Skeletal muscle satellite cell (primary cell): ENCODE measurements around the gene FAN1.

Experiments
- H3K27me3 ChIP-seq: 2 replicates; pipeline ENCODE4 v1.7.0; 2013; ENCODE audit warnings: low read length; ENCODE audit not compliant: control insufficient read depth, insufficient read depth
- H3K36me3 ChIP-seq: 2 replicates; pipeline ENCODE4 v1.7.0; 2013; ENCODE audit warnings: mild to moderate bottlenecking, control low read depth, low read length; ENCODE audit not compliant: insufficient read depth
- H3K4me1 ChIP-seq: 2 replicates; pipeline ENCODE4 v1.7.0; 2013; ENCODE audit warnings: low read length; ENCODE audit not compliant: control insufficient read depth, insufficient read depth
- H3K4me2 ChIP-seq: 2 replicates; pipeline ENCODE4 v1.7.0; 2013; ENCODE audit warnings: mild to moderate bottlenecking, low read length
- H3K4me3 ChIP-seq: 2 replicates; pipeline ENCODE4 v1.7.0; 2013; ENCODE audit warnings: low read length
- H3K9ac ChIP-seq: 2 replicates; pipeline ENCODE4 v1.7.0; 2013; ENCODE audit warnings: mild to moderate bottlenecking, low read depth, low read length, moderate library complexity
- H3K9me3 ChIP-seq: replicated peaks from 2 replicates; pipeline ENCODE4 v1.7.0; 2013; ENCODE audit warnings: mild to moderate bottlenecking, control low read depth, low read length

The FAN1 gene

DNA sequence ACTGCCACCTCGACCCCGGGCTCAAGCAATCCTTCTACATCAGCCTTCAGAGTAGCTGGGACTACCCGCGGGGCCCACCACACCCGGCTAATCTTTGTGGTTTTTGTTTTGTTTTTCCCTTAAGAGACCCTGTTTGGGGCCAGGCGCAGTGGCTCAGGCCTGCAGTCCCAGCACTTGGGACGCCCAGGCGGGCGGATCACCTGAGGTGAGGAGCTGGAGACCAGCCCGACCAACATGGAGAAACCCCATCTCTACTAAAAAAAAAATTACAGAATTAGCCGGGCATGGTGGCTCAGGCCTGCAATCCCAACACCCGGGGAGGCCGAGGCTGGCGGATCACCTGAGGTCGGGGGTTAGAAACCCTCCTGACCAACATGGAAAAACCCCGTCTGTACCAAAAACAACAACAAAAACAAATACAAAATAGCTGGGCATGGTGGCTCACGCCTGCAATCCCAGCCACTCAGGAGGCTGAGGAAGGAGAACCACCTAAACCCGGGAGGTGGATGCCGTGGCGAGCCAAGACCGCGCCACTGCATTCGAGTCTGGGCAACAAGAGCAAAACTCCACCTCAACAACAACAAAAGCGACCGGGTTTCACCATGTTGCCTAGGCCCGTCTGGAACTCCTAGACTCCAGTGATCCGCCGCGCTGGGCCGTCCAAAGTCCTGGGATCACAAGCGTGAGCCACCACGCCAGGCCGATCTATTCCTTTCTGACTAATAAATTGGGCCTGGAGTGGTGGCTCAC, 8.1 kb upstream of the FAN1 start:
- Histone ChIP-seq H3K4me1 (no peaks in the 10 kb centered on the region), H3K27me3 (peaks cover 3% of the 10 kb centered on the region), H3K36me3 (no peaks in the 10 kb centered on the region), H3K4me2 (no peak overlapping the region), H3K4me3 (no peak overlapping the region), H3K9ac (no peak overlapping the region), H3K9me3 (no peaks in the 10 kb centered on the region)

DNA sequence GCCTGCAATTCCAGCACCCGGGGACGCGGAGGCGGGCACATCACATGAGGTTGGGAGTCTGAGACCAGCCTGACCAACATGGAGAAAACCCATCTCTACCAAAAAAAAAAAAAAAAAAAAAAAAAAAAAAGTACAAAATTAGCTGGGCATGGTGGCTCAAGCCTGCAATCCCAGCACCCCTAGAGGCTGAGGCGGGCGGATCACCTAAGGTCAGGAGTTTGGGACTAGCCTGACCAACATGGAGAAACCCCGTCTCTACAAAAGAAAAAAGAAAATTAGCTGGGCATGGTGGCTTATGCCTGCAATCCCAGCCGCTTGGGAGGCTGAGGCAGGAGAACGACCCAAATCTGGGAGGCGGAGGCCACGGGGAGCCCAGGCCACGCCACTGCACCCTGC, 7.5 kb upstream of the FAN1 start:
- no peaks in the 10 kb centered on the region for H3K4me1 ChIP-seq
- H3K36me3 ChIP-seq: no peaks in the 10 kb centered on the region
- peaks cover 3% of the 10 kb centered on the region for H3K27me3 ChIP-seq
- H3K4me3 ChIP-seq: no peak overlapping the region
- H3K9ac ChIP-seq: no peak overlapping the region
- H3K4me2 ChIP-seq: no peak overlapping the region
- no peaks in the 10 kb centered on the region for H3K9me3 ChIP-seq

GRCh38 chr15:30901889-30902288, 1.8 kb upstream of the FAN1 start:
- no peaks in the 10 kb centered on the region for H3K9me3 ChIP-seq
- H3K4me1 ChIP-seq: peaks cover 4% of the 10 kb centered on the region
- H3K27me3 ChIP-seq: peaks cover 3% of the 10 kb centered on the region
- peaks cover 5% of the 10 kb centered on the region for H3K36me3 ChIP-seq
- H3K4me3 ChIP-seq: no peak overlapping the region
- H3K4me2 ChIP-seq: no peak overlapping the region
- no peak overlapping the region for H3K9ac ChIP-seq

DNA sequence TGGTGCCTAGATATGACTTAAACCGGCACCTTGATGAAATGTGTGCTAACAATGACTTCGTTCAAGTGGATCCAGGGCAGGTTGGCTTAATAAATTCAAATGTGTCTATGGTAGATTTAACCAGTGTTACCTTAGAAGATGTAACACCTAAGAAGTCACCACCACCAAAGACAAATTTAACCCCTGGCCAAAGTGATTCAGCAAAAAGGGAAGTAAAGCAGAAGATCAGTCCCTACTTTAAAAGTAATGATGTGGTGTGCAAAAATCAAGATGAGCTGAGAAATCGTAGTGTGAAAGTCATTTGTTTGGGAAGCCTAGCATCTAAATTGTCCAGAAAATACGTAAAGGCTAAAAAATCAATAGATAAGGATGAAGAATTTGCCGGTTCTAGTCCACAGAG, 1.1 kb downstream of the FAN1 start:
- Histone ChIP-seq H3K4me2 (peak overlapping the region; percentile 84), H3K27me3 (no peaks in the 10 kb centered on the region), H3K9ac (no peak overlapping the region), H3K4me1 (peaks cover 4% of the 10 kb centered on the region), H3K4me3 (no peak overlapping the region), H3K9me3 (no peaks in the 10 kb centered on the region), H3K36me3 (peaks cover 12% of the 10 kb centered on the region)

GRCh38 chr15:30905821-30906220, 2.1 kb downstream of the FAN1 start:
- Histone ChIP-seq H3K4me2 (no peak overlapping the region), H3K9me3 (no peaks in the 10 kb centered on the region), H3K27me3 (no peaks in the 10 kb centered on the region)

GRCh38 chr15:30906366-30906765, 2.7 kb downstream of the FAN1 start:
- no peak overlapping the region for H3K4me3 ChIP-seq
- no peaks in the 10 kb centered on the region for H3K9me3 ChIP-seq
- H3K4me1 ChIP-seq: peaks cover 4% of the 10 kb centered on the region
- peaks cover 15% of the 10 kb centered on the region for H3K36me3 ChIP-seq
- no peaks in the 10 kb centered on the region for H3K27me3 ChIP-seq
- H3K4me2 ChIP-seq: no peak overlapping the region
- no peak overlapping the region for H3K9ac ChIP-seq

More at GRCh38 chr15:30905821-30906220, 2.1 kb downstream of the FAN1 start:
- Histone ChIP-seq H3K4me3 (no peak overlapping the region), H3K4me1 (peaks cover 4% of the 10 kb centered on the region), H3K36me3 (peaks cover 15% of the 10 kb centered on the region), H3K9ac (no peak overlapping the region)

GRCh38 chr15:30913761-30914160, 10.0 kb downstream of the FAN1 start:
- Histone ChIP-seq H3K36me3 (peaks cover 44% of the 10 kb centered on the region), H3K9ac (no peak overlapping the region)

DNA sequence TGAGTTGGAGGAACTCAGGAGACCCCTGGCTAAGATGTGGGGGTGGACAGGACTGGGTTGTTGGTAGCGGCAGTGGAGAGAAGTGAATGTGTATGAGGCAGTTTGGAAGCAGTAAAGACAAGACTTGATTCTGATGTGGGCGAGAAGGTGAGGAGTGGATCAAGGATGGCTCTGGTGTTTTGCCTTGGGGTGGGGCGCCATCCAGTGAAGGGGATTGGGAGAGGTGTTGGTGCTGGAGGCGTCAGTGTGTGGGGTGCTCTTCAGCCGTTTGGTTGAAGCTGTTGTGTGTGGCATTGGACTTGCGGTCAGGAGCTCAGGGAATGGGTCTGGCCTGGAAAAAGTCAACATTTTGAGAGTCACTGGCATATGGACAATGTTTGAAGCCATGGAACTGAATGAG, 13.3 kb downstream of the FAN1 start:
- H3K27me3 ChIP-seq: no peaks in the 10 kb centered on the region
- peaks cover 11% of the 10 kb centered on the region for H3K4me1 ChIP-seq
- H3K36me3 ChIP-seq: peaks cover 42% of the 10 kb centered on the region
- H3K9ac ChIP-seq: no peak overlapping the region
- no peaks in the 10 kb centered on the region for H3K9me3 ChIP-seq
- no peak overlapping the region for H3K4me2 ChIP-seq
- H3K4me3 ChIP-seq: no peak overlapping the region

More at GRCh38 chr15:30913761-30914160, 10.0 kb downstream of the FAN1 start:
- Histone ChIP-seq H3K27me3 (no peaks in the 10 kb centered on the region), H3K9me3 (no peaks in the 10 kb centered on the region), H3K4me1 (no peaks in the 10 kb centered on the region), H3K4me2 (no peak overlapping the region), H3K4me3 (no peak overlapping the region)

DNA sequence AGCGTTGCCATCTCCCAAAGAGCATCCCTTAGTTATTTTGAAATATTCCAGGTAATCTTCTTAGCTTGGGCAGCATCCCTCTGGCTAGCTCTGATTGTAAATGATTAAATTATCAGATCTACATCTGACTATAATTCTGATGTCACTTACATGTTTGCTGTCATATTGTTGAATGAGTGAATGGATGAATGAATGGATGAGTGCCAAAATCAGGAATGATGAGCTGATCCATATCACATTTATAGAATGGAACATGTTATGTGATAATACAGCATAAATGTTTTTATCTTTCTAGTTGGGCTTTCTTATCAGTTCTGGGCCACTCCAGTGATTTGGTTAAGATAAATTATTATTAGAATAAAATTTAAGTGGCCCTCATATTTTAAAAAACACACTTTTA, 14.0 kb downstream of the FAN1 start:
- Histone ChIP-seq H3K27me3 (no peaks in the 10 kb centered on the region), H3K4me1 (peaks cover 17% of the 10 kb centered on the region), H3K36me3 (peaks cover 41% of the 10 kb centered on the region), H3K9me3 (no peaks in the 10 kb centered on the region), H3K4me3 (no peak overlapping the region), H3K9ac (no peak overlapping the region), H3K4me2 (no peak overlapping the region)

DNA sequence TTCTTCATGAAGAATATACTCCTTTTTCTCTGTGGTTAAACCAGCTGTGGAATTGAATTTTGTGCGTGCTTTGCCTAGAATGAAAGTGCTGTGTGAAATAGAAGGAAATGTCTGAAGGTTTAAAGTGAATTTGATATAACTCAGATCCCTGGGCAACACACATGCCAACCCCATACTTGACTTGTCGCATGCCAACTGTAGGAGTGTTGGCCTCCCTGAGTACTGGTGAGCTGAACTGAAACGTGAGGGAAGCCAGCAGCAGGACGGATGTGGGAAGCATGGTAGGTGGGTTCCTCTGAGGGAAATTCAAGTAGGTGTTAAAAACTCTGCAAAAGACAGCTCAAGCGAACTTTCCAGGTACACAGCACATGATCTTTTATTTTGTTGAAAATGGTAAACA, 14.7 kb downstream of the FAN1 start:
- Histone ChIP-seq H3K4me3 (no peak overlapping the region), H3K27me3 (no peaks in the 10 kb centered on the region), H3K9me3 (no peaks in the 10 kb centered on the region), H3K4me1 (peaks cover 24% of the 10 kb centered on the region), H3K36me3 (peaks cover 40% of the 10 kb centered on the region), H3K4me2 (no peak overlapping the region), H3K9ac (no peak overlapping the region)

- Histone ChIP-seq H3K4me1 (peaks cover 24% of the 10 kb centered on the region), H3K27me3 (no peaks in the 10 kb centered on the region), H3K9me3 (no peaks in the 10 kb centered on the region), H3K9ac (no peak overlapping the region), H3K36me3 (peaks cover 43% of the 10 kb centered on the region), H3K4me3 (no peak overlapping the region), H3K4me2 (no peak overlapping the region)
These were observed 16.3 kb downstream of the FAN1 start for GRCh38 chr15:30919877-30920550.

DNA sequence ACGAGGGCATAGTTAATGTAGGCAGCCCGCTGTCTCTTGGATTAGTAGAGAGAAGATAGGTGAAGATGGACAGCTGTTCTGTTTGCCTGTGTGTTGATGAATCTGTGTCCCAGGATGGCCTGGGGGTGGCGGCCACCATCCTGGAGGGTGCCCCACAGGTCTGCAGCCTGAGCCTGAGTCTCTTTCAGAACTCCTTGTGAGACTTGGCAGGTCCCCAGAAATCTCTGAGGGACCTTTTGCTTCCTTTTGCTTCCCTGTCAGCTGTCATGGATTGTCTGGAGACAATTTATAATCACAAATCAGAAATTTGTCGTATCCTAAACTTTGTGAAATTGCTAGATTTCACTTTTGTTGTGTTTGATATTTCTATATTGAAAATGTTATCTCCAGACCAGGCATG, 17.4 kb downstream of the FAN1 start:
- no peak overlapping the region for H3K4me3 ChIP-seq
- no peak overlapping the region for H3K9ac ChIP-seq
- no peaks in the 10 kb centered on the region for H3K27me3 ChIP-seq
- H3K4me2 ChIP-seq: no peak overlapping the region
- no peaks in the 10 kb centered on the region for H3K9me3 ChIP-seq
- H3K36me3 ChIP-seq: peaks cover 47% of the 10 kb centered on the region
- peaks cover 24% of the 10 kb centered on the region for H3K4me1 ChIP-seq
